HG02885 (cell line): ENCODE results near the gene FAM20C.
"Not testable (repeated sequence)": the region's sequence is repeated elsewhere in the genome, so short reads cannot be mapped to it uniquely, and the experiment has no call there.

Experiments
- ATAC-seq: cut with Tn5 transposase; IDR thresholded peaks from one replicate; pipeline ENCODE4 v1.9.1; 2021; ENCODE audit warnings: mild to moderate bottlenecking; ENCODE audit not compliant: unreplicated experiment, poor library complexity

FAM20C gene

DNA sequence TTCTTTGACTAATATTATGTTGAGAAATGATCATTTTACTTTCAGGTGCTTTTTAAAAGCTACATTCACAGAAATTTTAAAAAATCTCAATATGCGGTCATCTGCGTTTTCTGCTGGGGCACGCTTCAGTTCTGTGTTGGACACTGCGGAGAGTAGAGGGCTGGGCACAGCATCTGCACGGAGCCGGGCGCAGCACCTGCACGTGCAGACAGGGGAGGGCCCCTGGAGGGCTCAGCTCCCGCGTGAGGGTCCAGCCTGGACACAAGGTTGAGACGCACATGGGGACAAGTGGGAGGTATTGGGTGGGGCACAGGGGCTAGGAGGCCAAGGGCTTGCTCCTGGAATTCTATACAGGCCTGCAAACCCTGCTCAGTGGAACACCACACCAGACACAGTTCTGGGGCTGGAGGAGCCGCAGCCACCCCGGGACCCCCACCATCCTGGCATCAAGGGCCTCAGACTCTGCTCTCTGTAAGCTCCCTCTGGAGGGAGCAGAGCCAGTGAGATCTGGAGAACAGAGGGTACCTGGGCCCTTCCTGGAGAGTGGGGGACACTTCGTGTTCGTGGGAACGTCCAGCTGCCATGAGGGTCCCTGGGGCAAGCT, 20.4 kb upstream of the FAM20C start:
- ATAC-seq, result no peak

GRCh38 chr7:173209-173918, 19.0 kb upstream of the FAM20C start:
- no peak for ATAC-seq

DNA sequence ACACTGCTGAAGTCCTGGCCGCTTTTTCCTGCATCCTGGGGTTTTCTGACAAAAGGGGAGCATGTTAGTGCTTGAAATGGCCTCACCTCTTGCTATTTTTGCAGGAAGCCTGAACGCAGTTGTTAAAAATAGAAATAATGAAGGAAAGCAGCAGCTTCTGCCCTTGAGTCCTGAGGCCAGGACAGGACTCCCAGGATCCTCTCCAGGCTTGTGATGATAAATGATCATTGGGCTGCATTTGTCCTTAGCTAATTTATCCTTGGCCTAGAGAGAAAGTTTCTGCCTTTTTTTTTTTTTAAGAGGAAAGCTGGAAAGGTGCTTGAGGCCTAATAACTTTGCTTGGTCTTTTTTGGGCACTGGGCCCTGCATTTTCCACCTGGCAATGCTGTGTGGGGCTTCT, 17.7 kb upstream of the FAM20C start:
- ATAC-seq, result no peak

GRCh38 chr7:175955-176354, 16.4 kb upstream of the FAM20C start:
- ATAC-seq, result no peak

GRCh38 chr7:176381-176780, 16.0 kb upstream of the FAM20C start:
- ATAC-seq, result no peak

DNA sequence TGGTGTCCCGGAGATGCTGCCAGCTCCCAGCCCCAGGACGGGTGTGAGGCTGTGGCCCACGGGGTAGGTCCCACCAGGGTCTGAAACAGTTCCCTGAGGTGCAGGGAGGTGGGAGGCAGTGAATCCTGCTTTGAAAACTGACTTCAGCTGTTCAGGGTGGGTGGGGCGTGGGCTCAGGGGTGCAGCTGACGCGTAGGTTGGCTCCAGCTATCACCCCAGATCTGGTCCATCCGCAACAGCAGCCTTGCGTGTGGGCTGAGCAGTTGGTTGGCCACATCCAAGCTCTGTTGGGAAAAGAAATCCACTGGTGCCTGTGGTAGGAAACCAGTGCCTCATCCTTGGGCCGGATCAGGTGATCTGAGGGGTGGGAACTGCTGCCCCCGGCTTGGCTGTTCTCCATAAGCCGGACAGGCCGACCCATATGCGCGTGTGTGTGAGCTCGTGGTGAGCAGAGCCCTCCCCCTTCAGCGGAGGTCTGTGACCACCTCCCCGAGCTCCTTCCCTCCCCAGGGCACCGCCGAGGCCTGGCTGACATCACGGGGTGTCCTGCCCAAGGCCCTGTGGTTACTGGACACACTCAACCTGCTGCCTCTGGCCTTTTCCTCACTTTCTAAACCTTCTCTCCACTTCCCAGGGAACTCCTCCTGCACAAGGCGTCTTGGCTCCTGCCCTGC, 15.4 kb upstream of the FAM20C start:
- ATAC-seq, result no peak

- no peak for ATAC-seq
Measured at GRCh38 chr7:178444-178843, 13.9 kb upstream of the FAM20C start.

- ATAC-seq, result no peak
Measured at GRCh38 chr7:179209-179681, 13.1 kb upstream of the FAM20C start.

- no peak for ATAC-seq
Measured at GRCh38 chr7:179948-180694, 12.2 kb upstream of the FAM20C start.

GRCh38 chr7:181738-182137, 10.6 kb upstream of the FAM20C start:
- ATAC-seq, result no peak

GRCh38 chr7:182502-182901, 9.9 kb upstream of the FAM20C start:
- ATAC-seq, result not testable (repeated sequence)

DNA sequence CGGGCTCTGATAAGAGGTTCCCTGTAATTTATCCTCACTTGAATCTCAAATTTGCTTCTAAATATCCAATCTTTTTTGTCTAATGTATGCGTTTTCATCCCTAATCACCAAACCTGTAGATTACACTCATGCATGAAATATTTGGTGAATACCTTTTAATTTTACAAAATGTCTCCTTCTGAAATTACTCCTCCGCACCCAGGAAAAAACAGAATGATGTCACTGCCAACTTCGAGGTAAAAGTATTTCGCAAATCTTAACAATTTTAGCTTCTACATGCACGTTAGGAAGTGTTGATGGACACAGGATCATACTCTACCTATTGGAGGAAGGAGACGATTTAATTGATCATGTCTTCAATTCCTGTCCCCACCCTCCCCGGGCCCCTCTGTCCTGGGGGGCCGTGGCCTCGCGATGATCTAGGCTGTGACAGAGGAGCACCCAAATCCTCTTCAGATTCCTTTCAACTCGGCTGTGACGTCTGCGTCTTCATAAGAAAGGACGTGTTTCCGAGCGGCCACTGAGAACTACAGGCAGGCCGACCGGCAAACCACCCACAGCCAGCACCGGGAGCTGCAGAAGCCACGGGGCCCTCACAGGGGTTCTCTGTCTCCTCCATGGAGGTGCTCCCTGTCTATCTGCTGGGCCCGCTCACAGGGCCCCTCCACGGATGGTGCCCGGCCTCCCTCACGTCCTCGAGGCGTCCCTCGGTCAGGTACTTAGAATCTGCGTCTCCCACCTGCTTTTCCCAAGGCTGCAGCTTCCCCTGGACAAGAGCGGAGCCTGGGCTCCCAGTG, 8.7 kb upstream of the FAM20C start:
- ATAC-seq, result no peak

DNA sequence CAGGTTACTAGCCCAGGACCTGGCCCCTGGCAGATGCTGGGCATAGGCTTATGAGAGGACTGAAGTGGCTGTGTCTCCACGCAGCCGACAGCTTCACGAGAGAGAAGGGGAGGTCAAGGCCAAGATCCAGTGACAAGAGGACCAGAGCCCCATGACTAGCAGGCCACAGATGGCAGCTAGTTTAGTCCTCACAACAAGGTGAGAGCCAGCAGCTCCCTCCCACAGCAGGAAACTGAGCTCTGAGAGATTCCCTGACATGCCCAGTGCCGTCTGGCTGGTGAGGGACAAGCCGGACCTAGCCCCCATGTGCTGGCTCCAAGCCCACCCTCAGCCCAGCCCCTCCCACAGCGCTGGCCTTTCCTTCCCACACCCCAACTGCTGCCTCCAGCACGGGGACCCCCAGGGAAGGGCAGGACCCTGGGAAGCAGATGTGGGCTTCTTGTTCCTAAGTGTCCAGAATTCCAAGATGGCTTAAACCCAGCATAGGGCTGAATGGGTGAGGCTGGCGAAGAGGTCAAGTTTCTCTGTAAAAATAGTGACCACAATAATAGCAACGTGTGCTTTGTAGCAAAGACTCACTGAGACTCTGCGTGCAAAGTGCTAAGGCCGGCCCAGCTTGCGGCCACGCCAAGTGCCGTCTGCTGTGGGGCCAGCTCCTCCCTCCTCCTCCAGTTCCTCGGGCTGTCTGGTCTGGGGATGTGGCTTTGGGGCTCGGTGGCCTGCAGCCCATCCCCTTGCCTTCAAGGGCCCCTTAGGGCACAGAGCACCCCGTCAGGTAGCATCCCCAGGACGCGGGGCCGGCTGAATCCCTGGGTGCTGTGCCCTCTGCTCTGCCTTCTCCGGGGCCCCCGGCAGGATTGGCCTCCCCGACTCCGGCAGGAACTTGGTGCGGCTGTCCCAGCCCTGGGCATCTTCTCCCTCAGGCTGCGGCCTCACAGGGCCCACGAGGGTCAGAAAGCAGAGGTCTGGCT, 7.8 kb upstream of the FAM20C start:
- no peak for ATAC-seq

DNA sequence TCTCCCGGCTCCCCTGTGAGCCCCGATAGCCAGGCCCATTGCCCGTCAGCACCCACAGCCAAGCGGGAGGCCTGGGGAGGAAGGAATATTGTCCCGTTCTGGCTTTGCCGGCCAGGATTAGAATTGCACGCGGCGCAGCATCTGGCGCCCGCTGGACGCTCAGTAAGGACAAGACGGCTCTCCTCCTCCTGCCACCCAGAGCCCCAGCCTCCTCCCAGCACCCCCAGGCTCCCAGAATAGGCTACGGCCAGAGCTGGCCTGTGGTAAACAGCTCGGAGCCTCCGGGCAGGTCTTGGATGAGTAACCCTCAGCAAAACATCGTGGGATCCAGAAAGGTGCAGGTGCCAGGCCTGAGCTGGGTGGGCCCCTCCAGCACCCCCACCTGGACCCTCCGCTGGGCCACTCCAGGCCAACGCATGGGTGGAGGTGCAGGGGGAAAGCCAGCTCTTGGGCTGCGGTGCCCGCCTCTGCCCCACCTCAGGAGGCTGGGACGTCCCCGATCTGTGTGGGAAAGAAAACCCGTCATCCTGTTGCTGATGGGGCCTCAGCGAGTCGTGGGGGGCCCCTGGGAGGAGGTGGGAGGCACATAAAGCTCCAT, 5.8 kb upstream of the FAM20C start:
- no peak for ATAC-seq

- no peak for ATAC-seq
Measured at GRCh38 chr7:187227-187927, 5.0 kb upstream of the FAM20C start.

GRCh38 chr7:188174-188573, 4.2 kb upstream of the FAM20C start:
- ATAC-seq, result no peak

DNA sequence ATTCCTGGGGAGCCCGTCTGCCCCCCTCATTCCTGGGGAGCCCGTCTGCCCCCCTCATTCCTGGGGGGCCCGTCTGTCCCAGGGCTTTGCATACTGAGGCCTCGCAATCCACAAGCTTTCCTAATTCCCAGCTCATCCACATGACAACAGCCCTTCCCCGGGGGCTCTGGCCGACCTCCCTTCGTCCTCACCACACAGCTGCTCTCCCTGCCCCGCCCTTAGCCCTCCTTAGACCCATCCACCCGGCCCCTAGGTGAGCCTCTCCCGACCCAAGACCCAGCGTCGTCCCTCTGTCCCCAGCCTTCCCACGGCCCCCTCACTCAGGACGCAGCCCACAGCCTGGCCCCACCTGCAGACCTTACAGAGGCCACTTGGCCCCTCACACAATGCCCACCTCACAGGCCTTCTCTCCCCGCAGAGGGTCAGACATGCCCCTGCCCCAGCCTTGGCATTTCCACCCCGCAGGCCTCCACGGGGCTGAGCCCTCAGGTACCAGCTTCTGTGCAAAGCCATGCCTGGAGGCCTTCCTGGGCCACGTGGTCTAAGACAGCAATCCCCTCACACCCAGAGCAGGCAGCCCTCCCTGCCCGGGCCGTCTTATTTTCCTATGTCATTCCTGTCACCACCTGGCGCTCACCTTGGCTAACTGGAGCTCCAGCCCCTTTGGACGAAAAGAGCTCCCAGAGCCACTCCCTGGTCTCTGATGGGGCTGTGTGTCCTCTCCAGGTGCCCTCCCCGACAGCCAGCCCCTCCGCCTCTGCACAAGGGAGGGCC, 3.5 kb upstream of the FAM20C start:
- no peak for ATAC-seq
